Measurements from ENCODE around the gene EML6. TPM values are rescaled to one million over a fixed set of nuclear protein-coding genes. Genes with fewer than 3 reads are reported as not detected.
A peak's percentile ranks its signal among the peaks of the same experiment; 100 is the strongest.

The EML6 gene
- total RNA-seq, 4 donors from 2014 or later = 5.9 to 11.0 (median 7.9) TPM

DNA sequence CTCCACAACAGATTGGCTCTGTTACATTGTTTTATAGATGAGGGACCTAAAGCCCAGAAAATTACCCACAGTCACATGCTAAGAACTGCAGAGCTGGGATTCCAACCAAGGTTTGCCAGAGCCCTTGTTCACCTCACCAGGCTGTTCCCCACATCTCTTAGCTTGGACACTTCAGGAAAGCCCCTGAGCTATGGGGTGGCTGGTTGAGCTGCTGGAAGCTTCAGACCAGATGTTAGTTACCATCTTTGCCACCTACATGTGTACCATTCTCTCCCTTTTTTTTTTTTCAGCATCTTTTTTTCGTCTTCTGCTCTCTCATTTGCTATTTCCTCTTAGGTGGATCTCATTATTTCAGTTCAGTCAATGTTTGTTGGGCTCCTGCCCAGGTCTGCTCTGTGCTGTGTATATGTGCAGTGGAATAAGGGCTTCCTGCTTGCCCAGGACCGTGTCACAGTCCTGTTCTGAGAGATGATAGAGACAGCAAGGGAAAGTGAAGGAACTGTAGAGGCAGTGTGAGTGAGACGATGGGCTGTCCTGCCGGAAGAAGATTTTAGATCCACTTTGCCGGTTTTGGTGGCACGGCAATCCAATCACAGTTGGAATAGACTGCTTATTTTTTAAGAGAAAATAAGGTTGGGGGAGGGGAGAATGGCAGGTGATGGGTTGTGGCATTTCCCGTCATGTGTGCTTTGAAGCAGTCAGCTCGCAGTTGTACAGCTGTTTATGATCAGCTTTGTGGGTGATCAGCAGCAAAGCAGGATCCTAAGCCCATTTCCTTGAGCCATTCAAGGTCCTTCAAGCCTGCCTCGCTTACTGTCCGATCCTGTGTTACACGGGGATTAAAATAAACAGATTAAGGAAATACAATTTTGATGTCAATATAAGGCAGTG lies 174.2 kb downstream of the EML6 start:
- peaks cover 0 to 30% (median 0%) of the 10 kb centered on the region in 4 donors for H3K4me1 ChIP-seq
- no peak for TF ChIP-seq POLR2A (IDR thresholded peaks at IDR 0.05)
- TF ChIP-seq, protein P1, sequence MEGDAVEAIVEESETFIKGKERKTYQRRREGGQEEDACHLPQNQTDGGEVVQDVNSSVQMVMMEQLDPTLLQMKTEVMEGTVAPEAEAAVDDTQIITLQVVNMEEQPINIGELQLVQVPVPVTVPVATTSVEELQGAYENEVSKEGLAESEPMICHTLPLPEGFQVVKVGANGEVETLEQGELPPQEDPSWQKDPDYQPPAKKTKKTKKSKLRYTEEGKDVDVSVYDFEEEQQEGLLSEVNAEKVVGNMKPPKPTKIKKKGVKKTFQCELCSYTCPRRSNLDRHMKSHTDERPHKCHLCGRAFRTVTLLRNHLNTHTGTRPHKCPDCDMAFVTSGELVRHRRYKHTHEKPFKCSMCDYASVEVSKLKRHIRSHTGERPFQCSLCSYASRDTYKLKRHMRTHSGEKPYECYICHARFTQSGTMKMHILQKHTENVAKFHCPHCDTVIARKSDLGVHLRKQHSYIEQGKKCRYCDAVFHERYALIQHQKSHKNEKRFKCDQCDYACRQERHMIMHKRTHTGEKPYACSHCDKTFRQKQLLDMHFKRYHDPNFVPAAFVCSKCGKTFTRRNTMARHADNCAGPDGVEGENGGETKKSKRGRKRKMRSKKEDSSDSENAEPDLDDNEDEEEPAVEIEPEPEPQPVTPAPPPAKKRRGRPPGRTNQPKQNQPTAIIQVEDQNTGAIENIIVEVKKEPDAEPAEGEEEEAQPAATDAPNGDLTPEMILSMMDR (IDR thresholded peaks at IDR 0.05) = no peak
- H3K36me3 ChIP-seq = no peaks in the 10 kb centered on the region
- no peak overlapping the region for H3K4me3 ChIP-seq
- no peak overlapping the region for H3K27ac ChIP-seq
- no peak for DNase-seq
- H3K9me3 ChIP-seq = no peaks in the 10 kb centered on the region
- H3K27me3 ChIP-seq = no peaks in the 10 kb centered on the region

GRCh38 chr2:54898456-54899226 lies 175.2 kb downstream of the EML6 start:
- Histone ChIP-seq H3K27me3 (no peaks in the 10 kb centered on the region), H3K4me1 (peaks cover 0 to 30% (median 0%) of the 10 kb centered on the region in 4 donors), H3K27ac (peak overlapping the region in 2 of 4 donors; percentile 17 to 64), H3K36me3 (no peaks in the 10 kb centered on the region), H3K4me3 (no peak overlapping the region), H3K9me3 (no peaks in the 10 kb centered on the region)
- DNase-seq = no peak
- TF ChIP-seq, protein P1 (IDR thresholded peaks at IDR 0.05) = no peak
- TF ChIP-seq POLR2A (IDR thresholded peaks at IDR 0.05) = no peak

DNA sequence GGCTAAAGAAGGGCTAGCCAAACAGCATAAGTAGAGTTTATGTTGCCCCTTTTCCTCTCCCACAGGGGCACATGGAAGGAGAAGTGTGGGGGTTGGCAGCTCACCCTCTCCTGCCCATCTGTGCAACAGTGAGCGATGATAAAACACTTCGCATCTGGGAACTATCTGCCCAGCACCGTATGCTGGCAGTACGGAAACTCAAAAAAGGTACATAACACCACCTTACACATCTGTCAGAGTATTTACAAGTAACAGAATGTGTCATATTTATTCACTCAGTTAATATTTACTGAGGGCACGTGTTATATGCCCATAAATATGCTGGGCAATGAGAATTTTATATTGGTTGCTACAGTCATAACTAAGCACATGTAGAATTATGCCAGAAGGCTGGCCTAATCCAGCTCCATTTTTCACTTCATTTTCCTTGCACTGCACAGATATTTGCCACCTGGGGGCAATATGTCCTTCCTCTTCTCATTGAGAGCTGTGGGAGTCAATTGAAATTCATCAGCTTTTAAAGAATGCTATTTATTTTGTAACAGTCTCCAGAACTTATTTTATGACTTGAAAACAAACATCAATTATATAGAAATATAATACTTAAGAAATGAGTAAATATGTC lies 176.2 kb downstream of the EML6 start:
- H3K36me3 ChIP-seq = no peaks in the 10 kb centered on the region
- TF ChIP-seq, protein P1 (IDR thresholded peaks at IDR 0.05) = peak in 5 of 6 experiments; percentile 10 to 68 (median 64)
- no peak for TF ChIP-seq POLR2A (IDR thresholded peaks at IDR 0.05)
- no peaks in the 10 kb centered on the region for H3K27me3 ChIP-seq
- no peak for DNase-seq
- no peaks in the 10 kb centered on the region for H3K9me3 ChIP-seq
- H3K4me3 ChIP-seq = no peak overlapping the region
- H3K4me1 ChIP-seq = peaks cover 0 to 30% (median 0%) of the 10 kb centered on the region in 4 donors
- peak overlapping the region in 2 of 4 donors; percentile 17 to 64 for H3K27ac ChIP-seq

DNA sequence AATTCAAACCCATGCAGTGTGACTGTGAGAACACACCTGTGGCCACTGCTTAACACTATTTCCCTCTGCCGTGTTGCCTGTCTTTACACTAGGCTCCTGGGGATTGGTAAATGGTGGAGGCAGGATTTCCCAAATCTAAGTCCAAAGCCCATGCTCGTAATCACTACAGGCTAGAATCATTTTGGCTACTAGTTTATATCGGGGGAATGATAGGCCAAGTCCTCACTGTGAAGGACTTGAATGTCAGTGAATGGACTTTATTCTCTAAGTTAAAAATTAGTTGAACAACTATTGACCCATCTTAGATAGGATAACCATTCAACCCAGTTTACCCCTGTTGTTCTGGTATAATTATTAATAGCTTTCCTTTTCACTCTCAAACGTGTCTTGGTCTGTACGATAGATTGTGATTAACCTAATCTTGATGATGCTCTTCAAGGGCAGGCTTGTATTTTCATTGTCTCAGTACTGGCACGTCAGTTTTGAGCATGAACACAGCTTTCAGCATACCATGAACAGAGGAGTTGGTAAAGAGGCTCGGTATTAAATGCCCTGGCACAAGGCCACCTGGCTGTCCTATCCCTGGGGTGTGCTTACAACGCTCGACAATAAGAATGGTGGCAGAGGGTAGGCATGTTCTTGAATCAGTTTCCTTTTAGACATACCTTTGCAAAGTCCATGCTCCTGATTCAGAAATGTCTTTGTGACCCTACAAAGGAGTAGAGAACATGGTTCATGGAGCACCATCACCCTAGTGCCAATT lies 177.9 kb downstream of the EML6 start:
- H3K9me3 ChIP-seq = no peaks in the 10 kb centered on the region
- DNase-seq = no peak
- TF ChIP-seq, protein P1 (IDR thresholded peaks at IDR 0.05) = no peak
- no peak for TF ChIP-seq POLR2A (IDR thresholded peaks at IDR 0.05)
- H3K27me3 ChIP-seq = no peaks in the 10 kb centered on the region
- H3K36me3 ChIP-seq = no peaks in the 10 kb centered on the region
- peak overlapping the region in 2 of 4 donors; percentile 27 to 72 for H3K27ac ChIP-seq
- peaks cover 0 to 28% (median 0%) of the 10 kb centered on the region in 4 donors for H3K4me1 ChIP-seq
- H3K4me3 ChIP-seq = no peak overlapping the region

DNA sequence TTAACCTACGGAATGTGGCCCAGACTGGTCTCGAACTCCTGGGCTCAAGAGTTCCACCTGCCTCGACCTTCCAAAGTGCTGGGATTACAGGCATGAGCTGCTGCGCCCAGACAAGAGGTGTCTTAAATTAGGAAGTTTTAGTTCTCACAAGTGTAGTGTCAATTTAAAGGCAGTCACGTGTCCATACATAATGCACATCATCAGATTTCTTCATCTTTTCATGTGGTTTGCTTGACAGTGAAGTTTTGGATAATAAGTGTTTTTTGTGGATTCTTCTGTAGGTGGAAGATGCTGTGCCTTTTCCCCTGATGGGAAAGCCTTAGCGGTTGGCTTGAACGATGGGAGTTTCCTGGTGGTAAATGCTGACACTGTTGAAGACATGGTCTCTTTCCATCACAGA lies 179.3 kb downstream of the EML6 start:
- Histone ChIP-seq H3K4me3 (no peak overlapping the region), H3K36me3 (no peaks in the 10 kb centered on the region), H3K9me3 (no peaks in the 10 kb centered on the region), H3K4me1 (peaks cover 0 to 19% (median 0%) of the 10 kb centered on the region in 4 donors), H3K27me3 (no peaks in the 10 kb centered on the region), H3K27ac (peak overlapping the region in 1 of 4 donors; percentile 91)
- no peak for DNase-seq
- TF ChIP-seq, protein P1 (IDR thresholded peaks at IDR 0.05) = no peak
- TF ChIP-seq POLR2A (IDR thresholded peaks at IDR 0.05) = no peak

Measured in Peyer's patch (tissue), 4 donors.